ENCODE results near the gene DNM3. TPM values are rescaled to one million over a fixed set of nuclear protein-coding genes. Genes with fewer than 3 reads are reported as not detected.
A peak's percentile ranks its signal among the peaks of the same experiment; 100 is the strongest.

DNM3 gene
- total and polyA plus RNA-seq, 4 donors: 2.1 to 16.3 (median 5.6) TPM

GRCh38 chr1:172270605-172271004 lies 429.3 kb downstream of the DNM3 start:
- Histone ChIP-seq H3K9ac (ENCODE audit: insufficient read depth in 1 of 2, low read length in 2 of 2) (peak overlapping the region in 1 of 2 donors; percentile 4), H3K4me1 (ENCODE audit: control insufficient read depth in 5 of 5, insufficient read depth in 5 of 5, low read length in 5 of 5) (peaks cover 0 to 30% (median 9%) of the 10 kb centered on the region in 5 donors), H3K9me3 (ENCODE audit: control insufficient read depth in 4 of 4, insufficient read depth in 3 of 4, low read length in 3 of 4) (no peaks in the 10 kb centered on the region), H3K36me3 (ENCODE audit: control insufficient read depth in 4 of 4, insufficient read depth in 4 of 4, low read length in 4 of 4) (no peaks in the 10 kb centered on the region), H3K27me3 (ENCODE audit: control insufficient read depth in 3 of 3, insufficient read depth in 3 of 3, low read length in 2 of 3) (no peaks in the 10 kb centered on the region), H3K4me3 (no peak overlapping the region), H3K27ac (ENCODE audit: low read depth in 1 of 2, low read length in 1 of 2) (no peak overlapping the region)
- 42 to 45% methylated on average over 3 of the region's 3 CpGs for WGBS, 2 donors
- ATAC-seq (ENCODE audit: insufficient read depth, low FRiP score) (no peak), DNase-seq (peak in 2 of 3 donors; percentile 30 to 46)
- TF ChIP-seq CTCF (IDR thresholded peaks at IDR 0.05; ENCODE audit: control extremely low read depth, extremely low read depth): no peak

- TF ChIP-seq CTCF (IDR thresholded peaks at IDR 0.05; ENCODE audit: control extremely low read depth, extremely low read depth): no peak
- H3K4me1 ChIP-seq (ENCODE audit: control insufficient read depth in 5 of 5, insufficient read depth in 5 of 5, low read length in 5 of 5): peaks cover 0 to 30% (median 13%) of the 10 kb centered on the region in 5 donors
- ATAC-seq (ENCODE audit: insufficient read depth, low FRiP score): no peak
- no peaks in the 10 kb centered on the region for H3K36me3 ChIP-seq (ENCODE audit: control insufficient read depth in 4 of 4, insufficient read depth in 4 of 4, low read length in 4 of 4)
- WGBS, 2 donors: 0 to 39% methylated on average over 1 of the region's 1 CpG
- H3K27me3 ChIP-seq (ENCODE audit: control insufficient read depth in 3 of 3, insufficient read depth in 3 of 3, low read length in 2 of 3): no peaks in the 10 kb centered on the region
- H3K27ac ChIP-seq (ENCODE audit: low read depth in 1 of 2, low read length in 1 of 2): no peak overlapping the region
- H3K9ac ChIP-seq (ENCODE audit: insufficient read depth in 1 of 2, low read length in 2 of 2): no peak overlapping the region
- no peaks in the 10 kb centered on the region for H3K9me3 ChIP-seq (ENCODE audit: control insufficient read depth in 4 of 4, insufficient read depth in 3 of 4, low read length in 3 of 4)
- no peak for DNase-seq
- no peak overlapping the region for H3K4me3 ChIP-seq
These were observed 430.8 kb downstream of the DNM3 start for GRCh38 chr1:172272087-172272486.

DNA sequence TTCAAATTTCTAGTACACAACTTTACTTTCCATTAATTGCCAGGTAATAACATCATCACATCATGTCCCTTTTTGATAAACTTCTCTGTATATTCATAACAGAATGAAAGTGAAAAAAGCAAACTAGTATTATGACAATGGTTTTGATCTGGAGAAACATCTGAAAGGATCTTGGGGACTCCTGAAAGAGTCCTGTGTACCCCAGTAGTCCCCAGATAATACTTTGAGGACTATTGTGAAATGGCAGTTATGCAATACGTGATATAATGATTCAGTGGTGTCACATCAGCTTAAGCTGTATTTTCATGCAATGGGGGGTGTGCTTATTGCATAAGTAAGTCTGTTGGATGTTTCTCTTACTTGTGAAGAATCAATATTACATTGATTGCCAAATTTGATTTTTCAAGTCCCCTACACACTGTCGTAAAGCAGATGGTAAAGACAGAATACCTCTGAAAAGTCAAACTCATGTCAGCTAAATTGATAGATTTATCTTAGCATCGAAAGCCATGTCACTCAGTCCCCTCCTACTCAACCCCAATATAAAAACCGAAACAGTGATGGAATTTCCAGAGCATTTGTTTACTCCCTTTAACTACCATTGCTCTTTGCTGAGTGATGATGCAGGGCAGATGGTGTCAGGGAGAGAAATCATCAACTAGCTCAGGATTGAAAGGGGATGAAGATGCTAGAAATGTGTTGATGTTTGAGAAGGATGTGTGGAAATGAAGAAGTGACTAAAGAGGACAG lies 432.5 kb downstream of the DNM3 start:
- no peak overlapping the region for H3K4me3 ChIP-seq
- TF ChIP-seq CTCF (IDR thresholded peaks at IDR 0.05; ENCODE audit: control extremely low read depth, extremely low read depth): no peak
- WGBS, 2 donors: 77 to 85% methylated on average over 4 of the region's 4 CpGs
- no peaks in the 10 kb centered on the region for H3K9me3 ChIP-seq (ENCODE audit: control insufficient read depth in 4 of 4, insufficient read depth in 3 of 4, low read length in 3 of 4)
- DNase-seq (peak in 2 of 3 donors; percentile 37 to 75), ATAC-seq (ENCODE audit: insufficient read depth, low FRiP score) (no peak)
- H3K36me3 ChIP-seq (ENCODE audit: control insufficient read depth in 4 of 4, insufficient read depth in 4 of 4, low read length in 4 of 4): no peaks in the 10 kb centered on the region
- H3K4me1 ChIP-seq (ENCODE audit: control insufficient read depth in 5 of 5, insufficient read depth in 5 of 5, low read length in 5 of 5): peaks cover 2 to 29% (median 13%) of the 10 kb centered on the region in 5 donors
- H3K27ac ChIP-seq (ENCODE audit: low read depth in 1 of 2, low read length in 1 of 2): no peak overlapping the region
- no peak overlapping the region for H3K9ac ChIP-seq (ENCODE audit: insufficient read depth in 1 of 2, low read length in 2 of 2)
- H3K27me3 ChIP-seq (ENCODE audit: control insufficient read depth in 3 of 3, insufficient read depth in 3 of 3, low read length in 2 of 3): no peaks in the 10 kb centered on the region

All from lung (tissue), 12 donors.